GM12892 (cell line): ENCODE measurements around the gene MRPL40.

ENCODE experiments used
- POLR2A ChIP-seq: IDR thresholded peaks from 2 replicates; pipeline ENCODE4 v1.6.1; 2011; ENCODE audit warnings: low read depth, low read length, control low read depth
- POLR2AphosphoS5 ChIP-seq: IDR thresholded peaks from 2 replicates; pipeline ENCODE4 v1.6.1; 2011; ENCODE audit warnings: low read depth, low read length, control low read depth
- TAF1 ChIP-seq: IDR thresholded peaks from 2 replicates; pipeline ENCODE4 v1.6.1; 2011; ENCODE audit warnings: low read depth, mild to moderate bottlenecking, control low read depth, low read length, borderline replicate concordance

DNA sequence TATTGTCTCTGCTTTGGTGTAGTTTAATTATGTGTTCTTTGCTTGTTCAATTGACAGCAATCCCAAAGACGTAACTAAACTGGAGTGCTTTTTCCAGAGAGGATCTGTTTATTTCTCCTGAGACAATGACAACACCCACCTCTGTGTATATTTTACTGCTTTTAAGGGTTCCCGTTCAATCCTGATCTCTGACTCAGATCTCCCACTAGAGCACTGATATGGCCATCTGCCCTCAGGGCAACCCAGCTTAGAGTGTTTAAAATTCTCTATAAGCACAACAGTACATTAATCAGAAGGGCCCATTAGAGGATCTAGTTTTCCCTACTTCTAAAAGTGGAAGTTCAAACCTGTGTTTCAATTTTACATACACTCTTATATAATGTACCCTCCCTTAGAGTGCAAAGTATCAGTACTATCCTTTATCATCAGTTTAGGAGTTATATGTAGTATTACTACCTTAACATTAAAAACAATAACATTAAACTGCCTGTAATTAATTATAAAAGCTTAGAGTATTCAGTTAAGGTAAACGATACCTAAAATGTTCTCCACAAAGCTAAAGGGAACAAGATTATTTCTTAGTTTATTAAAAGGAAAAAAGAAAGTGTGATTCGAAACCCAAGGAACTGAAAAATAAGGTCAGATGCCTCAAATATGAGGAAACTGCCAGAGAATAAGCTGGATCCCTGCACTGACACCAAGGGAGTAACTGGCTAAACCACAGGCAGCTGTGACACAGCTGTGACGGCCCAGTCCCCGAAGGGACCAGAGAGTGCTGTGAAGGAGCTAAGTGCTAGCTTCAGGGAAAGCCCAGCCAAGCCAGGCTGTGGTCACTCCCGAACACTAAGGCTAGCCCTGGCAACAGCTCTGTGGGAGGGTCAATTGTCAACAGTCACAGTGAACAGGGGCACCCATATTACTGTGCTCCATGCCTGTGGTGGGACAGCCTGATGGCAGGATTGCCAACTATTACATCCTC, 31.4 kb downstream of the MRPL40 start:
- TF ChIP-seq TAF1 (no peak), POLR2AphosphoS5 (no peak), POLR2A (no peak)
